H1 (cell line): Measurements from ENCODE around the gene JAM2.

Source experiments
- BACH1 ChIP-seq: IDR thresholded peaks from 2 replicates; pipeline ENCODE4 v1.6.1; 2012; ENCODE audit warnings: low read length, improper control_type of control experiment
- CBX5 ChIP-seq: fragments of 300-800, 300-1000 bp; sonication (generic); IDR thresholded peaks from 2 replicates; pipeline ENCODE4 v1.7.1; 2016; ENCODE audit warnings: antibody characterized with exemption, low read length, low read depth
- GABPA ChIP-seq: IDR thresholded peaks from 2 replicates; pipeline ENCODE4 v1.6.1; 2011; ENCODE audit warnings: mild to moderate bottlenecking, low read length, moderate library complexity, borderline replicate concordance; ENCODE audit not compliant: insufficient read depth
- POLR2A ChIP-seq, 2 experiments: IDR thresholded peaks; 1 replicate in 1 of 2; 2 replicates in 1 of 2; pipeline ENCODE4 v1.6.1; 2011; ENCODE audit warnings: low read depth in 2 of 2, low read length in 2 of 2, mild to moderate bottlenecking in 2 of 2; ENCODE audit errors: control extremely low read depth in 1 of 2
- POLR2AphosphoS5 ChIP-seq: IDR thresholded peaks from 2 replicates; pipeline ENCODE4 v1.6.1; 2011; ENCODE audit warnings: low read depth, low read length
- RFX5 ChIP-seq: IDR thresholded peaks from 2 replicates; pipeline ENCODE4 v1.6.1; 2011; ENCODE audit warnings: low read depth, low read length, improper control_type of control experiment, borderline replicate concordance
- SP2 ChIP-seq: IDR thresholded peaks from 2 replicates; pipeline ENCODE4 v1.6.1; 2012; ENCODE audit warnings: mild to moderate bottlenecking, low read length, inconsistent platforms
- TBP ChIP-seq: IDR thresholded peaks from 2 replicates; pipeline ENCODE4 v1.6.1; 2011; ENCODE audit warnings: low read depth, low read length, improper control_type of control experiment
- TF ChIP-seq, protein P1 (sequence below): IDR thresholded peaks from 2 replicates; pipeline ENCODE4 v1.6.1; 2011; ENCODE audit warnings: low read length, improper control_type of control experiment
- TF ChIP-seq, protein P2 (sequence below), 3 experiments: IDR thresholded peaks; 1 replicate in 2 of 3; 2 replicates in 1 of 3; pipeline versions ENCODE4 v1.5.1 to v1.6.1; 2011; ENCODE audit warnings: low read length in 3 of 3, mild to moderate bottlenecking in 3 of 3, inconsistent platforms in 2 of 3, low read depth in 1 of 3, moderate library complexity in 1 of 3; ENCODE audit not compliant: insufficient read depth in 1 of 3; ENCODE audit errors: control extremely low read depth in 1 of 3

- TF ChIP-seq, protein P1, sequence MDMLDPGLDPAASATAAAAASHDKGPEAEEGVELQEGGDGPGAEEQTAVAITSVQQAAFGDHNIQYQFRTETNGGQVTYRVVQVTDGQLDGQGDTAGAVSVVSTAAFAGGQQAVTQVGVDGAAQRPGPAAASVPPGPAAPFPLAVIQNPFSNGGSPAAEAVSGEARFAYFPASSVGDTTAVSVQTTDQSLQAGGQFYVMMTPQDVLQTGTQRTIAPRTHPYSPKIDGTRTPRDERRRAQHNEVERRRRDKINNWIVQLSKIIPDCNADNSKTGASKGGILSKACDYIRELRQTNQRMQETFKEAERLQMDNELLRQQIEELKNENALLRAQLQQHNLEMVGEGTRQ = no peak
- TF ChIP-seq, protein P2, sequence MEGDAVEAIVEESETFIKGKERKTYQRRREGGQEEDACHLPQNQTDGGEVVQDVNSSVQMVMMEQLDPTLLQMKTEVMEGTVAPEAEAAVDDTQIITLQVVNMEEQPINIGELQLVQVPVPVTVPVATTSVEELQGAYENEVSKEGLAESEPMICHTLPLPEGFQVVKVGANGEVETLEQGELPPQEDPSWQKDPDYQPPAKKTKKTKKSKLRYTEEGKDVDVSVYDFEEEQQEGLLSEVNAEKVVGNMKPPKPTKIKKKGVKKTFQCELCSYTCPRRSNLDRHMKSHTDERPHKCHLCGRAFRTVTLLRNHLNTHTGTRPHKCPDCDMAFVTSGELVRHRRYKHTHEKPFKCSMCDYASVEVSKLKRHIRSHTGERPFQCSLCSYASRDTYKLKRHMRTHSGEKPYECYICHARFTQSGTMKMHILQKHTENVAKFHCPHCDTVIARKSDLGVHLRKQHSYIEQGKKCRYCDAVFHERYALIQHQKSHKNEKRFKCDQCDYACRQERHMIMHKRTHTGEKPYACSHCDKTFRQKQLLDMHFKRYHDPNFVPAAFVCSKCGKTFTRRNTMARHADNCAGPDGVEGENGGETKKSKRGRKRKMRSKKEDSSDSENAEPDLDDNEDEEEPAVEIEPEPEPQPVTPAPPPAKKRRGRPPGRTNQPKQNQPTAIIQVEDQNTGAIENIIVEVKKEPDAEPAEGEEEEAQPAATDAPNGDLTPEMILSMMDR (IDR thresholded peaks at IDR 0.05; ENCODE audit: control extremely low read depth in 1 of 3, insufficient read depth in 1 of 3, low read depth in 1 of 3, low read length in 3 of 3) = no peak
- TF ChIP-seq GABPA (no peak), POLR2A (IDR thresholded peaks at IDR 0.05; ENCODE audit: control extremely low read depth in 1 of 2, low read depth in 2 of 2, low read length in 2 of 2) (no peak), CBX5 (no peak), SP2 (no peak), POLR2AphosphoS5 (no peak), BACH1 (no peak), RFX5 (no peak), TBP (no peak)
Measured at GRCh38 chr21:25717491-25718147, 78.6 kb downstream of the JAM2 start.
